Tongue (tissue), 2 donors: ENCODE data around the gene CDKAL1. TPM values are rescaled to one million over a fixed set of nuclear protein-coding genes. Genes with fewer than 3 reads are reported as not detected.
A peak's percentile ranks its signal among the peaks of the same experiment; 100 is the strongest.
"Not testable (repeated sequence)": the region's sequence is repeated elsewhere in the genome, so short reads cannot be mapped to it uniquely, and the experiment has no call there.

Experiments used
- DNase-seq: peaks from one replicate; pipeline ENCODE4 v3.0.0-alpha.2; 2015
- total RNA-seq: library from RNA; depleted of rRNA; stranded (reverse); fragments of >200 nt; gene quantifications from one replicate; pipeline ENCODE4 v1.2.3, GENCODE V29; 2014

CDKAL1 gene
- total RNA-seq, 1 donor from 2014 or later = 36.5 TPM

- no peak for DNase-seq
These were observed 685.6 kb downstream of the CDKAL1 start for GRCh38 chr6:21219856-21220255.

GRCh38 chr6:21220271-21220987 lies 686.2 kb downstream of the CDKAL1 start:
- no peak for DNase-seq

- no peak for DNase-seq
These were observed 688.4 kb downstream of the CDKAL1 start for GRCh38 chr6:21222656-21223055.

DNA sequence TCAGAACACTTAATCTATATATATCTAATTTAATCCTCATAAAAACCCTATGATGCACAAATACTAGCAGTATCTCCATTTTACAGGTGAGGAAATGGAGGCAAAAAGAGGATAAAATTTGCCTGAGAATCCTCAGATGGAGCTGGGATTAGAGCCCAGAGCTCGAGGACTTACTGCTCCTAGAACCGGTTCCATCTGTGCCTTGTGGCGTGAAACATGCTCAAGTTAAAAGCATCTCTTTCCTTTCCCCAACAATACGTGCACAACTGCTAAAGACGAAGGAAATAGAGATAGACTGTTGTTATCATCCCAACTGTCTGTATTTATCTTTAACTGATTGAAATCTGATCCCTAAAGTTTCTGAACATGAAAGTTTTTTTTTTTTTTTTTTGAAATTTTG lies 691.7 kb downstream of the CDKAL1 start:
- no peak for DNase-seq

DNA sequence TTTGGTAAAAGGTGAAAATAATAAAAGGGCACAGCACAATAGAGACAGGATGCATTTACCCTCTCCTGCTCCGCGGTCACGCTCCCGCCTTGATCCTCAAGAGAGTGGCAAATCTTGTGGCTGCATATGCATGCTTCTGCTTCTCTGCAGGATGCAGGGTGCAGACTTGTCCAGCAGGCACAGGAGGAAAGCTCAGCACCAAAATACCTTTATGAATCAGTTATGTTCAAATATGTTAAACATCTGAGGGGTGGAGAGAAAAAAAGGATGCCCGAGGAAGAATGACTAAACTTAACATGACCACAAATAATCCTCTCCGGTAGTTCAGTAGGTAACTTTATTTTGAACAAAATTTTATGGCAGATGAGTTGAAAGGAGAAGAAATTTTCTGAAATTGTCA lies 693.2 kb downstream of the CDKAL1 start:
- DNase-seq = no peak

DNA sequence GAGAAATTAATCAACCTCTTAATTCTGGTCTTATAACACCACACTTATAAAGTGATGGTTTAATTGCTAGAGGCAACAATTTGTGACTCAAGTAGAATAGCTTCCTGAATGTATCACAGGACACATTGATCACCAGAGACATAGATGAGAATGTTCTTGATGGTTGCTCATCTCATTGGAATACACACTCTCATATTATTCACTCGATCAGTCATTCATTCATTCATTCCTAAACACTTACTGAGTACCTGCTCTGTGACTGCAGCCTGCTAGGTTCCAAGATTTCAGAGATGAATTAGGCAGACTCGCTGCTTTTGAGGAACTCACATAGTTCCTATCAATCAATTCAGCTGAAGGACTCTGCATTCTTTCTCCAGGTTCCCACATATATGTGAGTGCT lies 694.2 kb downstream of the CDKAL1 start:
- no peak for DNase-seq

GRCh38 chr6:21228876-21229460 lies 694.7 kb downstream of the CDKAL1 start:
- DNase-seq = no peak

GRCh38 chr6:21230536-21230935 lies 696.3 kb downstream of the CDKAL1 start:
- no peak for DNase-seq

DNA sequence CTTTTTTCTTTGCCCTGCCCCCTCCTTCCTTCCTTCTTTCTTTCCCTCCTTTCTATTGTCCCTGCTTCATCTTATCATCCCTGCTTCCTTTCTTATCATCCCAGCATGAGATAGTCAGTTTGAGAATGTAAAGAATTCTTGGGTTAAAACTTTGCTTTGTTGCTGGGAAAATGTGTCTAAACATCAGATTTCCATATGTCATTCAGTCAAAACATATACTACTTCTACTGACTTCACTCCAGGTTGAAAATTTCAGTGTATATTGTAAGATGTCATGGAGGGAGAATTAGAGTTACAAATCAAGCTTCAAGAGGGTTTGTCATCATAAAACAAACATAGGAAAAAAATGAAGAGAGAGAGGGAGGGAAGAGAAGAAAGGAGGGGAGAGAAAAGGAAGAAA lies 700.9 kb downstream of the CDKAL1 start:
- DNase-seq = no peak

GRCh38 chr6:21238208-21238607 lies 704.0 kb downstream of the CDKAL1 start:
- no peak for DNase-seq

GRCh38 chr6:21240709-21241108 lies 706.5 kb downstream of the CDKAL1 start:
- no peak for DNase-seq

GRCh38 chr6:21241231-21242130 lies 707.2 kb downstream of the CDKAL1 start:
- no peak for DNase-seq

- no peak for DNase-seq
These were observed 710.7 kb downstream of the CDKAL1 start for GRCh38 chr6:21244897-21245470.

GRCh38 chr6:21245488-21245887 lies 711.2 kb downstream of the CDKAL1 start:
- peak; percentile 5 for DNase-seq

- DNase-seq = no peak
These were observed 711.8 kb downstream of the CDKAL1 start for GRCh38 chr6:21246075-21246474.

DNA sequence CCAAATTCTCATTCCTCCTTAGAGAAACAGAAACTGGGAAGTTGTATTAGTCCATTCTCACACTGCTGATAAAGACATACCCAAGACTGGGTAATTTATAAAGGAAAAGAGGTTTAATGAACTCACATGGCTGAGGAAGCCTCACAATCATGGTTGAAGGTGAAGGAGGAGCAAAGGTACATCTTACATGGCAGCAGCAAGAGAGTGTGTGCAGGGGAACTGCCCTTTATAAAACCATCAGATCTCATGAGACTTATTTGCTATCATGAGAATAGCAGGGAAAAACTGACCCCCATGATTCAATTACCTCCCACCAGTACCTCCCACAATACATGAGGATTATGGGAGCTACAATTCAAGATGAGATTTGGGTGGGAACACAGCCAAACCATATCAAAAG lies 720.2 kb downstream of the CDKAL1 start:
- not testable (repeated sequence) for DNase-seq

DNA sequence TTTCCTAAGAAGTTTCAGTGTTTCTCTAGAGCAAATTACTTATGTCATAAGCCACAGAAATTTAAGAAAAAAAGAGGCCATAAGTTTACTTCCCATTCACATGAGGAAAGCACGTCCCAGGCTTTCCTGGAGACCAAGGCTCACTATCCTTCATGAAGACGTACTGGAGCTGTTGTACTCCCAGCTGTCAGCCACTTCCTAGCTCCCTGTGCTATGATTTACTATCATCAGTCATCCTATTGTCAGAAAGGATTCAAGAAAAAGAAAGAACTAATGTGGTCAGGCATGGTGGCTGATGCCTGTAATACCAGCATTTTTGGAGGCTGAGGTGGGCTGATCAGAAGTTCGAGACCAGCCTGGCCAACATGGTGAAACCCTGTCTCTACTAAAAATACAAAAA lies 721.9 kb downstream of the CDKAL1 start:
- no peak for DNase-seq

GRCh38 chr6:21257125-21257524 lies 722.9 kb downstream of the CDKAL1 start:
- no peak for DNase-seq

GRCh38 chr6:21258665-21259064 lies 724.4 kb downstream of the CDKAL1 start:
- DNase-seq = no peak

GRCh38 chr6:21259660-21260059 lies 725.4 kb downstream of the CDKAL1 start:
- no peak for DNase-seq

DNA sequence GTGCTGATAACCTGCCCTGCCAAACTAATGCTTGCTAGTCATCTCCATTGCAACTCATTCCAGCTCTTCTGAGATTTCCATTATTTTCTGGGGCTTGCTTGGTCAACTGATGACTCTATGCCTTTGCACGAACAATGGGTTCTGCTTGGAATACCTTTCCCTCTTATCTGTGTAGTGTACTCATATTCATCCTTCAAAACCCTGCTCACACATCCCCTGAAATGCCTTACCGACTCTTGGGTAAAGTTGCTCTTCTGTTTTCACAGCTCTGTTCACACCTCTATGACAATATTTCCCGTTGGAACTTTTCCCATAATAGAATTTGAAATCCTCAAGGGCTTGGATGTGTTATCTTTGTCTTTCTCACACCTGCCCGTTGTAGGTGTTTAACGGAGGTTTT lies 728.2 kb downstream of the CDKAL1 start:
- no peak for DNase-seq

DNA sequence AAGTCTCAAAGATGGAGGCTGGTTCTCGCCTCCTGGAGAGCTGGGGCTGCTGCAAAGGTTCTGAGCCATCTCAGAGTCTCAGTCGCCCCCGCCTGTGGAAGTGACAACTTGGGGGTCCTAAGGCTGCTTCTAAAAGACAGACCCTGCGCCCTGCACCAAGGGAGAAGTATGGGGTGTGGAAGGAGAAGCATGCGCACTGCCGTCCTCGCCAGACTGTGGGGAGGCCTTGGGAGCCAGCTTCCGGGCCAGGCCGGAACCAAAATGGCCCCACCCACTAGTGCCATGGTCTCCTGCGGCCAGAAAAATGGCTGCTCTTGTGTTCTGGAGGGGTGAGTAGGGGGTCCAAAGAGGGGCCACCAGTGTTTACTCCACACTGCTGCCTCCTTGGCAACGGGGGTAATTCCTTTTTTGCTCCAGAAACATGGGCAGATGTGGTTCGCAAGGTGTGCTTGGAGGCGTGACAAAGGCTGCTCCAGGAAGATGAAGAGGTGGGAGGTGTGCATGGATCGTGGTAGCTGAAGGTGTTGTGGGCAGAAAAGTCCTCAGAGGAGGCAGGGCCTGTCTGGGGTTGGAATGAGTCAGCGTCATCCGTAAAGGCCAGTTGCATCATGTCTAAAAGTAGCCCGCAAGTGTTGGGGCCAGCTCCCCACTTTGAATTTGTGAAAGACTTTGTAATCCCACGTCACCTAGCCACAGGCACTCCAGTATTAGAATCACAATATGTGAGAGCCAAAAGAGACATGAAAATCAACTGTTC lies 729.5 kb downstream of the CDKAL1 start:
- no peak for DNase-seq
